Large intestine (tissue), 3 donors: ENCODE results near the gene ERICH2. TPM values are rescaled to one million over a fixed set of nuclear protein-coding genes. Genes with fewer than 3 reads are reported as not detected.

Experiments used
- DNase-seq, 2 donors: peaks; one replicate each; pipeline versions ENCODE4 v3.0.0 to v3.0.0-alpha.2; 2013
- H3K27ac ChIP-seq: one replicate; pipeline ENCODE4 v1.5.1; 2013; ENCODE audit warnings: low read length
- H3K27me3 ChIP-seq: 2 replicates; pipeline ENCODE4 v1.6.1; 2013; ENCODE audit warnings: low read length; ENCODE audit not compliant: control insufficient read depth, insufficient read depth
- H3K36me3 ChIP-seq: 2 replicates; pipeline ENCODE4 v1.6.1; 2013; ENCODE audit warnings: low read length; ENCODE audit not compliant: control insufficient read depth, insufficient read depth
- H3K4me1 ChIP-seq: one replicate; pipeline ENCODE4 v1.6.1; 2013; ENCODE audit warnings: low read length; ENCODE audit not compliant: control insufficient read depth, insufficient read depth
- H3K4me3 ChIP-seq: one replicate; pipeline ENCODE4 v1.5.1; 2013; ENCODE audit warnings: low read length
- H3K9me3 ChIP-seq: one replicate; pipeline ENCODE4 v1.6.1; 2013; ENCODE audit warnings: mild to moderate bottlenecking, low read depth, low read length, moderate library complexity; ENCODE audit not compliant: control insufficient read depth
- WGBS: methylation state at CpG from one replicate; pipeline ENCODE4 v1.1.5; 2013; ENCODE audit warnings: low lambda C conversion rate; ENCODE audit not compliant: insufficient coverage; 5-methylcytosine and 5-hydroxymethylcytosine counted together
- polyA plus RNA-seq: library from polyadenylated mRNA; unstranded; fragments of 120-200 nt; gene quantifications from one replicate; pipeline ENCODE4 v1.2.1, GENCODE V29; 2013

Gene ERICH2
- polyA plus RNA-seq, 1 donor: 0.69 TPM

GRCh38 chr2:170842785-170843184 is 72.6 kb downstream of the ERICH2 start:
- Histone ChIP-seq H3K27ac (no peak overlapping the region), H3K4me1 (no peaks in the 10 kb centered on the region), H3K9me3 (peaks cover 4% of the 10 kb centered on the region), H3K27me3 (peaks cover 9% of the 10 kb centered on the region), H3K36me3 (no peaks in the 10 kb centered on the region), H3K4me3 (no peak overlapping the region)
- no peak for DNase-seq
- WGBS: 81% methylated on average over 2 of the region's 2 CpGs

- peaks cover 4% of the 10 kb centered on the region for H3K9me3 ChIP-seq
- H3K27me3 ChIP-seq: peaks cover 6% of the 10 kb centered on the region
- no peaks in the 10 kb centered on the region for H3K36me3 ChIP-seq
- WGBS: no CpG with 5 or more reads among the region's 2 CpGs
- no peak overlapping the region for H3K4me3 ChIP-seq
- no peak overlapping the region for H3K27ac ChIP-seq
- no peak for DNase-seq
- no peaks in the 10 kb centered on the region for H3K4me1 ChIP-seq
These were observed 73.5 kb downstream of the ERICH2 start for GRCh38 chr2:170843656-170844055.

GRCh38 chr2:170845343-170845742 is 75.2 kb downstream of the ERICH2 start:
- Histone ChIP-seq H3K36me3 (no peaks in the 10 kb centered on the region), H3K4me1 (no peaks in the 10 kb centered on the region), H3K9me3 (peaks cover 1% of the 10 kb centered on the region), H3K4me3 (no peak overlapping the region), H3K27me3 (peaks cover 6% of the 10 kb centered on the region), H3K27ac (no peak overlapping the region)
- no CpG with 5 or more reads among the region's 10 CpGs for WGBS
- DNase-seq: no peak

- H3K27me3 ChIP-seq: peaks cover 6% of the 10 kb centered on the region
- H3K36me3 ChIP-seq: no peaks in the 10 kb centered on the region
- H3K4me1 ChIP-seq: no peaks in the 10 kb centered on the region
- H3K9me3 ChIP-seq: no peaks in the 10 kb centered on the region
- H3K27ac ChIP-seq: no peak overlapping the region
- no peak for DNase-seq
- H3K4me3 ChIP-seq: no peak overlapping the region
These were observed 76.1 kb downstream of the ERICH2 start for GRCh38 chr2:170846314-170846713.

GRCh38 chr2:170847716-170848115 is 77.5 kb downstream of the ERICH2 start:
- Histone ChIP-seq H3K4me3 (no peak overlapping the region), H3K36me3 (no peaks in the 10 kb centered on the region), H3K27ac (no peak overlapping the region), H3K27me3 (peaks cover 6% of the 10 kb centered on the region), H3K9me3 (no peaks in the 10 kb centered on the region), H3K4me1 (no peaks in the 10 kb centered on the region)
- WGBS: no CpG with 5 or more reads among the region's 4 CpGs
- DNase-seq: no peak

Other genes starting within 250 kb of the ERICH2 start
- gene SP5, start 55.0 kb upstream of the ERICH2 start, polyA plus RNA-seq: 4.8 TPM
- gene GAD1, start 46.5 kb downstream of the ERICH2 start, polyA plus RNA-seq: 0.34 TPM
- 66.1 TPM for gene GORASP2, start 158.9 kb downstream of the ERICH2 start, polyA plus RNA-seq